OCI-LY1 (cell line): ENCODE results near the gene OR51Q1.
A peak's percentile ranks its signal among the peaks of the same experiment; 100 is the strongest.

Experiments
- H2AFZ ChIP-seq: fragments of 200-600 bp; sonication (generic), shearing (Covaris generic); 2 replicates; pipeline ENCODE4 v1.6.0; 2014; ENCODE audit warnings: antibody characterized with exemption, mild to moderate bottlenecking, low read length
- H3F3A ChIP-seq: fragments of 200-600 bp; sonication (generic), shearing (Covaris generic); 2 replicates; pipeline ENCODE4 v1.6.0; 2014; ENCODE audit warnings: mild to moderate bottlenecking, antibody characterized with exemption, low read length, moderate library complexity; ENCODE audit not compliant: insufficient read depth
- H3K27ac ChIP-seq: fragments of 200-600 bp; sonication (generic); 2 replicates; pipeline ENCODE4 v1.5.1; 2014; ENCODE audit warnings: low read length, mixed run types, mild to moderate bottlenecking, low read depth; ENCODE audit not compliant: poor library complexity, severe bottlenecking
- H3K27me3 ChIP-seq: fragments of 200-600 bp; sonication (generic); 2 replicates; pipeline ENCODE4 v1.6.0; 2014; ENCODE audit warnings: antibody characterized with exemption, mild to moderate bottlenecking, low read length, moderate library complexity; ENCODE audit not compliant: insufficient read depth
- H3K36me3 ChIP-seq: fragments of 200-600 bp; sonication (generic); 2 replicates; pipeline ENCODE4 v1.6.1; 2014; ENCODE audit warnings: mild to moderate bottlenecking, antibody characterized with exemption, low read length, moderate library complexity, mixed read lengths; ENCODE audit not compliant: insufficient read depth
- H3K4me1 ChIP-seq: fragments of 200-600 bp; sonication (generic); 2 replicates; pipeline ENCODE4 v1.5.1; 2014; ENCODE audit warnings: mild to moderate bottlenecking, low read length, moderate library complexity; ENCODE audit not compliant: insufficient read depth, severe bottlenecking
- H3K4me2 ChIP-seq: fragments of 200-600 bp; sonication (generic), shearing (Covaris generic); 2 replicates; pipeline ENCODE4 v1.6.1; 2014; ENCODE audit warnings: low read length
- H3K4me3 ChIP-seq: fragments of 200-600 bp; sonication (generic); 2 replicates; pipeline ENCODE4 v1.5.1; 2014; ENCODE audit warnings: low read length, low read depth, mild to moderate bottlenecking, mixed read lengths; ENCODE audit not compliant: poor library complexity, severe bottlenecking
- H3K79me2 ChIP-seq: fragments of 200-600 bp; shearing (Covaris generic); 2 replicates; pipeline ENCODE4 v1.6.1; 2016; ENCODE audit warnings: mixed run types, low read length, mixed read lengths; ENCODE audit not compliant: insufficient read depth
- H3K9ac ChIP-seq: fragments of 200-600 bp; sonication (generic), shearing (Covaris generic); 2 replicates; pipeline ENCODE4 v1.6.1; 2014; ENCODE audit warnings: mild to moderate bottlenecking, low read length, mixed read lengths
- H3K9me2 ChIP-seq: fragments of 200-600 bp; sonication (generic), shearing (Covaris generic); 2 replicates; pipeline ENCODE4 v1.6.1; 2014; ENCODE audit warnings: low read depth, mild to moderate bottlenecking, low read length, mixed read lengths
- H3K9me3 ChIP-seq: fragments of 200-600 bp; shearing (Covaris generic); 2 replicates; pipeline ENCODE4 v1.6.1; 2014; ENCODE audit warnings: low read length, mixed read lengths
- H4K20me1 ChIP-seq: fragments of 200-600 bp; sonication (generic), shearing (Covaris generic); 2 replicates; pipeline ENCODE4 v1.6.0; 2016; ENCODE audit warnings: mild to moderate bottlenecking, low read length; ENCODE audit not compliant: insufficient read depth
- EZH2 ChIP-seq: fragments of 200-600 bp; sonication (generic), shearing (Covaris generic); IDR thresholded peaks from 2 replicates; pipeline ENCODE4 v1.8.0; 2017; ENCODE audit warnings: borderline replicate concordance, mixed run types, mild to moderate bottlenecking, antibody characterized with exemption, low read length, moderate library complexity, mixed read lengths
- TF ChIP-seq, protein P1 (sequence below): fragments of 200-600 bp; sonication (generic), shearing (Covaris generic); IDR thresholded peaks from 2 replicates; pipeline ENCODE4 v1.5.1; 2017; ENCODE audit warnings: mild to moderate bottlenecking, antibody characterized with exemption, low read length, moderate library complexity, mixed read lengths

OR51Q1 gene

GRCh38 chr11:5384335-5384734, 37.6 kb upstream of the OR51Q1 start:
- no peaks in the 10 kb centered on the region for H3K9me3 ChIP-seq
- H3K36me3 ChIP-seq: no peaks in the 10 kb centered on the region
- H3F3A ChIP-seq: no peaks in the 10 kb centered on the region
- H3K4me3 ChIP-seq: no peak overlapping the region
- no peak overlapping the region for H3K9ac ChIP-seq
- no peaks in the 10 kb centered on the region for H3K27me3 ChIP-seq
- no peak overlapping the region for H3K4me2 ChIP-seq
- no peaks in the 10 kb centered on the region for H4K20me1 ChIP-seq
- H3K79me2 ChIP-seq: no peaks in the 10 kb centered on the region
- no peak for TF ChIP-seq EZH2
- TF ChIP-seq, protein P1, sequence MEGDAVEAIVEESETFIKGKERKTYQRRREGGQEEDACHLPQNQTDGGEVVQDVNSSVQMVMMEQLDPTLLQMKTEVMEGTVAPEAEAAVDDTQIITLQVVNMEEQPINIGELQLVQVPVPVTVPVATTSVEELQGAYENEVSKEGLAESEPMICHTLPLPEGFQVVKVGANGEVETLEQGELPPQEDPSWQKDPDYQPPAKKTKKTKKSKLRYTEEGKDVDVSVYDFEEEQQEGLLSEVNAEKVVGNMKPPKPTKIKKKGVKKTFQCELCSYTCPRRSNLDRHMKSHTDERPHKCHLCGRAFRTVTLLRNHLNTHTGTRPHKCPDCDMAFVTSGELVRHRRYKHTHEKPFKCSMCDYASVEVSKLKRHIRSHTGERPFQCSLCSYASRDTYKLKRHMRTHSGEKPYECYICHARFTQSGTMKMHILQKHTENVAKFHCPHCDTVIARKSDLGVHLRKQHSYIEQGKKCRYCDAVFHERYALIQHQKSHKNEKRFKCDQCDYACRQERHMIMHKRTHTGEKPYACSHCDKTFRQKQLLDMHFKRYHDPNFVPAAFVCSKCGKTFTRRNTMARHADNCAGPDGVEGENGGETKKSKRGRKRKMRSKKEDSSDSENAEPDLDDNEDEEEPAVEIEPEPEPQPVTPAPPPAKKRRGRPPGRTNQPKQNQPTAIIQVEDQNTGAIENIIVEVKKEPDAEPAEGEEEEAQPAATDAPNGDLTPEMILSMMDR: no peak
- no peaks in the 10 kb centered on the region for H3K4me1 ChIP-seq
- no peak overlapping the region for H2AFZ ChIP-seq
- no peaks in the 10 kb centered on the region for H3K9me2 ChIP-seq
- H3K27ac ChIP-seq: no peak overlapping the region

DNA sequence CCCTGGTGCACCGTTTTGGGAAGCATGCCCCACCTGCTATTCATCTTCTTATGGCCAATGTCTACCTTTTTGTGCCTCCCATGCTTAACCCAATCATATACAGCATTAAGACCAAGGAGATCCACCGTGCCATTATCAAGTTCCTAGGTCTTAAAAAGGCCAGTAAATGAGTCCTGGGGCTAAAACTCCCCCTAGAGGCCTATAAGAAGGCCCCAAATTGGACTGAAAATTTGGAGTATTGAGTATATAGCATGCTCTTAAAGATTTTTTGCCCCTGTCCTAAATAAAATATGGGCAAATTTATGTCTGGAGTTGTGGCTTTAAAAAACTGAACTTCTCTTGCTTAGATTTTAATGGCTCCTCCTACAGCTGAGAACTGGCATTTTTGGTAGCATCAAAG, 31.7 kb upstream of the OR51Q1 start:
- no peaks in the 10 kb centered on the region for H3K36me3 ChIP-seq
- TF ChIP-seq, protein P1: peak; percentile 24; the same call in 1 of the 2 replicates
- TF ChIP-seq EZH2: no peak
- no peak overlapping the region for H3K4me2 ChIP-seq
- H4K20me1 ChIP-seq: no peaks in the 10 kb centered on the region
- no peak overlapping the region for H3K9ac ChIP-seq
- no peaks in the 10 kb centered on the region for H3K9me3 ChIP-seq
- no peak overlapping the region for H2AFZ ChIP-seq
- H3K27ac ChIP-seq: no peak overlapping the region
- H3K4me3 ChIP-seq: no peak overlapping the region
- no peaks in the 10 kb centered on the region for H3K79me2 ChIP-seq
- no peaks in the 10 kb centered on the region for H3F3A ChIP-seq
- H3K4me1 ChIP-seq: no peaks in the 10 kb centered on the region
- H3K9me2 ChIP-seq: no peaks in the 10 kb centered on the region
- no peaks in the 10 kb centered on the region for H3K27me3 ChIP-seq

GRCh38 chr11:5394091-5394490, 27.8 kb upstream of the OR51Q1 start:
- TF ChIP-seq, protein P1: no peak
- TF ChIP-seq EZH2: no peak
- Histone ChIP-seq H3K9me3 (no peaks in the 10 kb centered on the region), H3F3A (no peaks in the 10 kb centered on the region), H3K9ac (no peak overlapping the region), H3K36me3 (no peaks in the 10 kb centered on the region), H3K27ac (no peak overlapping the region), H2AFZ (no peak overlapping the region), H3K4me2 (no peak overlapping the region), H3K4me1 (no peaks in the 10 kb centered on the region), H4K20me1 (no peaks in the 10 kb centered on the region), H3K4me3 (no peak overlapping the region), H3K79me2 (no peaks in the 10 kb centered on the region), H3K9me2 (no peaks in the 10 kb centered on the region), H3K27me3 (no peaks in the 10 kb centered on the region)
